DND-41 (cell line): Measurements from ENCODE around the gene RHBDF2.

Source experiments
- ATAC-seq: fragments of 200-7000 bp; cut with Tn5 transposase; 3 replicates; pipeline ENCODE4 v1.9.1; 2021; ENCODE audit warnings: low read depth; ENCODE audit not compliant: insufficient read depth
- DNase-seq: peaks from one replicate; pipeline ENCODE4 v3.0.0-alpha.2; 2020
- H2AFZ ChIP-seq: 2 replicates; pipeline ENCODE4 v1.6.0; 2012; ENCODE audit warnings: low read depth, low read length
- H3K27ac ChIP-seq: 2 replicates; pipeline ENCODE4 v1.5.1; 2012; ENCODE audit warnings: low read length, inconsistent platforms
- H3K27me3 ChIP-seq: fragments of 200-600 bp; sonication (generic); 2 replicates; pipeline ENCODE4 v1.6.0; 2012; ENCODE audit warnings: low read length, mild to moderate bottlenecking, inconsistent platforms; ENCODE audit not compliant: insufficient read depth, poor library complexity
- H3K36me3 ChIP-seq: 2 replicates; pipeline ENCODE4 v1.5.1; 2012; ENCODE audit warnings: low read length, inconsistent platforms; ENCODE audit not compliant: insufficient read depth
- H3K4me1 ChIP-seq: 2 replicates; pipeline ENCODE4 v1.5.1; 2012; ENCODE audit warnings: mild to moderate bottlenecking, low read length; ENCODE audit not compliant: insufficient read depth
- H3K4me2 ChIP-seq: 2 replicates; pipeline ENCODE4 v1.6.0; 2012; ENCODE audit warnings: mild to moderate bottlenecking, moderate library complexity, low read length, inconsistent platforms; ENCODE audit not compliant: insufficient read depth
- H3K4me3 ChIP-seq, 2 experiments: fragments of 200-600 bp in 1 of 2; shearing (Covaris generic) in 1 of 2; 2 replicates each; pipeline ENCODE4 v1.5.1; 2012 to 2016; ENCODE audit warnings: inconsistent platforms in 2 of 2, low read length in 2 of 2, mild to moderate bottlenecking in 2 of 2, low read depth in 1 of 2, moderate library complexity in 1 of 2
- H3K79me2 ChIP-seq: 2 replicates; pipeline ENCODE4 v1.6.0; 2012; ENCODE audit warnings: low read length, inconsistent platforms; ENCODE audit not compliant: insufficient read depth
- H3K9ac ChIP-seq: 2 replicates; pipeline ENCODE4 v1.6.0; 2012; ENCODE audit warnings: low read depth, mild to moderate bottlenecking, inconsistent platforms, low read length, moderate library complexity
- H3K9me3 ChIP-seq: 2 replicates; pipeline ENCODE4 v1.5.1; 2012; ENCODE audit warnings: low read length, moderate library complexity, mild to moderate bottlenecking, inconsistent platforms; ENCODE audit not compliant: insufficient read depth, severe bottlenecking
- H4K20me1 ChIP-seq: 2 replicates; pipeline ENCODE4 v1.6.0; 2012; ENCODE audit warnings: low read length; ENCODE audit not compliant: insufficient read depth
- EZH2 ChIP-seq: IDR thresholded peaks from 3 replicates; pipeline ENCODE4 v1.6.1; 2012; ENCODE audit warnings: borderline replicate concordance, low read depth, mild to moderate bottlenecking, moderate library complexity, low read length, inconsistent platforms; ENCODE audit not compliant: severe bottlenecking
- TF ChIP-seq, protein P1 (sequence below): IDR thresholded peaks from 2 replicates; pipeline ENCODE4 v1.5.1; 2012; ENCODE audit warnings: borderline replicate concordance, low read length, moderate library complexity, mild to moderate bottlenecking; ENCODE audit not compliant: poor library complexity, severe bottlenecking; ENCODE audit errors: extremely low read depth

The RHBDF2 gene

DNA sequence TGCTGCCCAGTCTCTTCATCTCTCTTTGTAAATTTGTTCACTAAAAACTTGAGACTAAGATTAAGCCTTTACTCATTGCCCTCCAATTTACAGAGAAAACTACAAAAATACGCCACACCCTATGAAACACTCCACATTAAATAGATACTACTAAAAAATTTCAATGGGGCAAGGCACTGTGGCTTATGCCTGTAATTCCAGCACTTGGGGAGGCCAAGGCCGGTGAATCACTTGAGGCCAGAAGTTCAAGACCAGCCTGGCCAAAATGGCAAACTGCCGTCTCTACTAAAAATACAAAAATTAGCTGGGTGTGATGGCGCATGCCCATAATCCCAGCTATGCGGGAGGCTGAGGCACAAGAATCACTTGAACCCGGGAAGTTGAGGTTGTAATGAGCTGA lies 52.1 kb downstream of the RHBDF2 start:
- H3K79me2 ChIP-seq, result peaks cover 86% of the 10 kb centered on the region
- ATAC-seq, result no peak
- H3K36me3 ChIP-seq, result peaks cover 2% of the 10 kb centered on the region; the same call in 1 of the 2 replicates
- H4K20me1 ChIP-seq, result peaks cover 77% of the 10 kb centered on the region
- no peak overlapping the region for H3K4me3 ChIP-seq
- no peak overlapping the region for H2AFZ ChIP-seq
- H3K4me1 ChIP-seq, result peaks cover 31% of the 10 kb centered on the region
- H3K9me3 ChIP-seq, result no peaks in the 10 kb centered on the region
- no peak overlapping the region for H3K4me2 ChIP-seq
- TF ChIP-seq EZH2, result no peak
- TF ChIP-seq, protein P1, sequence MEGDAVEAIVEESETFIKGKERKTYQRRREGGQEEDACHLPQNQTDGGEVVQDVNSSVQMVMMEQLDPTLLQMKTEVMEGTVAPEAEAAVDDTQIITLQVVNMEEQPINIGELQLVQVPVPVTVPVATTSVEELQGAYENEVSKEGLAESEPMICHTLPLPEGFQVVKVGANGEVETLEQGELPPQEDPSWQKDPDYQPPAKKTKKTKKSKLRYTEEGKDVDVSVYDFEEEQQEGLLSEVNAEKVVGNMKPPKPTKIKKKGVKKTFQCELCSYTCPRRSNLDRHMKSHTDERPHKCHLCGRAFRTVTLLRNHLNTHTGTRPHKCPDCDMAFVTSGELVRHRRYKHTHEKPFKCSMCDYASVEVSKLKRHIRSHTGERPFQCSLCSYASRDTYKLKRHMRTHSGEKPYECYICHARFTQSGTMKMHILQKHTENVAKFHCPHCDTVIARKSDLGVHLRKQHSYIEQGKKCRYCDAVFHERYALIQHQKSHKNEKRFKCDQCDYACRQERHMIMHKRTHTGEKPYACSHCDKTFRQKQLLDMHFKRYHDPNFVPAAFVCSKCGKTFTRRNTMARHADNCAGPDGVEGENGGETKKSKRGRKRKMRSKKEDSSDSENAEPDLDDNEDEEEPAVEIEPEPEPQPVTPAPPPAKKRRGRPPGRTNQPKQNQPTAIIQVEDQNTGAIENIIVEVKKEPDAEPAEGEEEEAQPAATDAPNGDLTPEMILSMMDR, result no peak
- no peaks in the 10 kb centered on the region for H3K27me3 ChIP-seq
- no peak overlapping the region for H3K9ac ChIP-seq
- H3K27ac ChIP-seq, result no peak overlapping the region
- no peak for DNase-seq

DNA sequence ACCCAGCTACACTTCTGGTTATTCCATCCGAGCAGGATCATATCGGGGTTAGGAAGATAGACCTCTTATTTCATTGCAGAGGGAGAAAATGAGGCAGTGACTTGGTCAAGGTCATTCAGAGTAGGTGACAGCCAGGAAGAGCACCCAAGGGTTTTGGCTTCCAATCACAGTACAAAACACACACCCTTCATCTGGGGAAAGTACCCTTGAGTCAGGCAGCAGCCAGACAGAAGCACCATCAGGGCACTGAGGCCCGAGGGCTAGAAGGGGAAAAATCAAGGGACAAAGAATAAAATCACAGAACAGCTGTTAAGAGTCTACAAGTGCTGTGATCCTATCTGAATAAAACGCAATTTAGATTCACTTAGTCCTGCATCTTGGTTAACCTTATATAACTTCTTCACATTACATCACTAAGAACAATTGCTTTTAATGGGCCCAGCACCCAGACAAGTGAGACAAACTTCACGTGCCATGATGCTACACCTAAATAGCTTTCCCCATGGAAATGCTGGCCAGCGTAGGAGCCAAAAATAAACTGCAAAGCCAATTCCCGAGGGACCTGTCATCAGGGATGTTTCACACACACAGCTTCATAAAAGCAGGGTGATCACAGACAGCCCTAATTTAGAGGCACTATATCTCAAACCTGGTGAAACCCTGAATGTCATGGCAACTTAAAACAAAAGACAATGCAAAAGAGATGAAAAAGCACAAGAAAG lies 53.1 kb downstream of the RHBDF2 start:
- Histone ChIP-seq H3K4me2 (no peak overlapping the region), H3K36me3 (peaks cover 2% of the 10 kb centered on the region; the same call in 1 of the 2 replicates), H3K9me3 (no peaks in the 10 kb centered on the region), H3K9ac (no peak overlapping the region), H3K4me3 (no peak overlapping the region), H3K4me1 (peaks cover 26% of the 10 kb centered on the region), H2AFZ (no peak overlapping the region), H3K27ac (no peak overlapping the region), H3K79me2 (peaks cover 96% of the 10 kb centered on the region), H3K27me3 (no peaks in the 10 kb centered on the region), H4K20me1 (peaks cover 81% of the 10 kb centered on the region)
- DNase-seq (no peak), ATAC-seq (no peak)
- TF ChIP-seq, protein P1, result no peak
- no peak for TF ChIP-seq EZH2

DNA sequence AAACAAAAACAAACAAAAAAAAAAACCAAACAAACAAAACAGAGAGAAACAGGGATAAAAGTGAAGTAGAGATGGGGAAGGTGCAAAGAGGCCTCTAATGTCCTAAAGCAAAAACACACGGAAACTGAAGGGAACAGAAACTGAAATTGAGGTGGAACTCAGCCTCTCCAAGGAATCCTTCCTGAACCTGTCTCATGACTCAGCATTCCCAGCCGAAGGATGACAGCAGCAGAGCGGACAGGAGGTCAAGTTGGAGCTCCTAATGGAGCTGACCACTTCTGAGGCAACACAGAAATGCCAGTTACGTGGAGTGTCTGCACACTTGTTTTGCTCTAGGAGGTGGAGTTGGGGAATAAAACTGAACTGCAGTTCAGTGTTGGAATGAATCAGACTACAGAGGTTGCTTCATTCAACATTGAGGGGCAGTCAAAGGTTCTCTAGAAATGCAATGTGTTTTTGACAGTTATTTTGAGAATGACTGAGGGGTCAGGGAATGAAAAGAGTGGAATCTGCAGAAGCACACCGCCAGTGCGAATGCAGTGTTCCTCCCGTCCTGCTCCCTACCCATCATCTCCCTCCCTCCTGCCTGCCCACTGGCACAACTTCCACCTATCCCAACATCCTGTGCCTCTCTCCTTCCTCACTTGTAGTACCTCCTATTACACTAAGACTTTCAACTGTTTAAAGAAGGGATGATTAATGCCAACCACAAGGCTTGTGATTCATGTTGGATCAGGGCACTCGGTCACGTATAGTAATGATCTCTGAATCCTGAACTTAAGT lies 54.6 kb downstream of the RHBDF2 start:
- Histone ChIP-seq H3K79me2 (peaks cover 98% of the 10 kb centered on the region), H3K36me3 (peaks cover 5% of the 10 kb centered on the region; the same call in 1 of the 2 replicates), H3K9me3 (no peaks in the 10 kb centered on the region), H2AFZ (no peak overlapping the region), H4K20me1 (peaks cover 86% of the 10 kb centered on the region), H3K4me1 (peaks cover 19% of the 10 kb centered on the region), H3K27ac (no peak overlapping the region), H3K27me3 (no peaks in the 10 kb centered on the region), H3K4me2 (no peak overlapping the region), H3K9ac (no peak overlapping the region), H3K4me3 (no peak overlapping the region)
- DNase-seq (no peak), ATAC-seq (no peak)
- TF ChIP-seq EZH2, result no peak
- TF ChIP-seq, protein P1, result no peak
